Astrocyte (in vitro differentiated cells and primary cell): ENCODE results near the gene BAZ1A.

ENCODE experiments used
- EZH2 ChIP-seq: IDR thresholded peaks from 2 replicates; pipeline ENCODE4 v1.6.1; 2012; ENCODE audit warnings: mild to moderate bottlenecking, low read length, inconsistent platforms; ENCODE audit not compliant: insufficient read depth
- TF ChIP-seq, protein P1 (sequence below): IDR thresholded peaks from 2 replicates; pipeline ENCODE4 v1.5.1; 2011; ENCODE audit warnings: low read depth, mild to moderate bottlenecking, inconsistent platforms, low read length, moderate library complexity; ENCODE audit not compliant: insufficient read depth

DNA sequence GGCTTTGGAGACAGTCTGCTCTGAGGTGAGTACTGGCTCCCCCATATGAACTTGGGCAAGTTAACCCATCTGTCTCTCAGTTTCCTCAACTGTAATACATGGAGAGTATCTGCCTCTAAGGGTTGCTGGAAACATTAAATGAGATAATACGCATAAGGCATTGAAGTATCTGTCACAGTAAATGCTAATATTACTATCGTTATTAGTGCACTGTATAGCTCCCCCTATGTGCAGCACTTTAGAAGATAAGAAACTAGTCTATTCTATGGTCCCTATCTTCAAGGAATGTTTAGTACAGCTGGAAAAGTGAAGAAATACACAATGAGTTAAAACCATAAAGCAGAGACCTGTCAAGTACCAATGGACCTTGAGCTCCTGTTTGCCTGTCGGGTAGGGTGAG is 109.1 kb downstream of the BAZ1A start:
- TF ChIP-seq, protein P1, sequence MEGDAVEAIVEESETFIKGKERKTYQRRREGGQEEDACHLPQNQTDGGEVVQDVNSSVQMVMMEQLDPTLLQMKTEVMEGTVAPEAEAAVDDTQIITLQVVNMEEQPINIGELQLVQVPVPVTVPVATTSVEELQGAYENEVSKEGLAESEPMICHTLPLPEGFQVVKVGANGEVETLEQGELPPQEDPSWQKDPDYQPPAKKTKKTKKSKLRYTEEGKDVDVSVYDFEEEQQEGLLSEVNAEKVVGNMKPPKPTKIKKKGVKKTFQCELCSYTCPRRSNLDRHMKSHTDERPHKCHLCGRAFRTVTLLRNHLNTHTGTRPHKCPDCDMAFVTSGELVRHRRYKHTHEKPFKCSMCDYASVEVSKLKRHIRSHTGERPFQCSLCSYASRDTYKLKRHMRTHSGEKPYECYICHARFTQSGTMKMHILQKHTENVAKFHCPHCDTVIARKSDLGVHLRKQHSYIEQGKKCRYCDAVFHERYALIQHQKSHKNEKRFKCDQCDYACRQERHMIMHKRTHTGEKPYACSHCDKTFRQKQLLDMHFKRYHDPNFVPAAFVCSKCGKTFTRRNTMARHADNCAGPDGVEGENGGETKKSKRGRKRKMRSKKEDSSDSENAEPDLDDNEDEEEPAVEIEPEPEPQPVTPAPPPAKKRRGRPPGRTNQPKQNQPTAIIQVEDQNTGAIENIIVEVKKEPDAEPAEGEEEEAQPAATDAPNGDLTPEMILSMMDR: no peak
- no peak for TF ChIP-seq EZH2
